Tibial artery (tissue), 4 donors: ENCODE measurements around the gene TNFRSF8.

Experiments
- DNase-seq, 2 donors: peaks; one replicate each; pipeline ENCODE4 v3.0.0-alpha.2; 2019
- H3K27ac ChIP-seq, 2 donors: fragments of 200-600 bp; sonication (generic) in 1 of 2; 1 replicate in 1 of 2; 2 replicates in 1 of 2; pipeline ENCODE4 v1.5.1; 2018 to 2019; ENCODE audit warnings: mild to moderate bottlenecking in 1 of 2
- H3K27me3 ChIP-seq, 2 donors: fragments of 200-600 bp; sonication (generic) in 1 of 2; one replicate each; pipeline versions ENCODE4 v1.5.1 to v1.6.0; 2016 to 2019
- H3K36me3 ChIP-seq, 3 donors: fragments of 200-600 bp; sonication (generic) in 2 of 3; one replicate each; pipeline ENCODE4 v1.5.1; 2016 to 2019; ENCODE audit warnings: mild to moderate bottlenecking in 2 of 3
- H3K4me1 ChIP-seq, 4 donors: fragments of 200-600 bp; sonication (generic) in 2 of 4; 1 replicate in 3 of 4; 2 replicates in 1 of 4; pipeline ENCODE4 v1.5.1; 2016 to 2019
- H3K4me3 ChIP-seq, 2 donors: fragments of 200-600 bp; sonication (generic) in 1 of 2; 1 replicate in 1 of 2; 2 replicates in 1 of 2; pipeline ENCODE4 v1.5.1; 2018 to 2019; ENCODE audit warnings: mild to moderate bottlenecking in 2 of 2
- H3K9me3 ChIP-seq, 3 donors: fragments of 200-600 bp; sonication (generic) in 1 of 3; one replicate each; pipeline ENCODE4 v1.5.1; 2016 to 2019
- CTCF ChIP-seq, 2 experiments: fragments of 200-600 bp in 1 of 2; fragments of 450-650 bp in 1 of 2; IDR thresholded peaks; one replicate each; pipeline ENCODE4 v1.5.1; 2017 to 2019; ENCODE audit warnings: antibody characterized with exemption in 2 of 2, mild to moderate bottlenecking in 1 of 2, moderate library complexity in 1 of 2
- intact Hi-C: fragments of 100-400 bp; cut with DNase I; formaldehyde crosslinking; loops from one replicate; pipeline ENCODE4 v1.15.0; 2023; ENCODE audit warnings: low total_unique reads

TNFRSF8 gene

GRCh38 chr1:12078575-12078937 lies 15.5 kb downstream of the TNFRSF8 start:
- TF ChIP-seq CTCF (IDR thresholded peaks at IDR 0.05), result no peak
- no peaks in the 10 kb centered on the region for H3K9me3 ChIP-seq
- H3K27me3 ChIP-seq, result peaks cover 0 to 46% of the 10 kb centered on the region in 2 donors
- no peak overlapping the region for H3K27ac ChIP-seq
- no peak overlapping the region for H3K4me3 ChIP-seq
- intact Hi-C loops, result no loop called here
- H3K4me1 ChIP-seq, result peaks cover 0 to 3% (median 0%) of the 10 kb centered on the region in 4 donors
- no peak for DNase-seq
- H3K36me3 ChIP-seq, result no peaks in the 10 kb centered on the region

GRCh38 chr1:12078938-12079861 lies 16.1 kb downstream of the TNFRSF8 start:
- intact Hi-C loops, result no loop called here
- Histone ChIP-seq H3K9me3 (no peaks in the 10 kb centered on the region), H3K4me1 (peaks cover 0 to 3% (median 0%) of the 10 kb centered on the region in 4 donors), H3K27me3 (peaks cover 0 to 43% of the 10 kb centered on the region in 2 donors), H3K4me3 (no peak overlapping the region), H3K27ac (no peak overlapping the region), H3K36me3 (no peaks in the 10 kb centered on the region)
- DNase-seq, result no peak
- peak in 1 of 2 experiments; percentile 9 for TF ChIP-seq CTCF (IDR thresholded peaks at IDR 0.05)

- H3K36me3 ChIP-seq, result no peaks in the 10 kb centered on the region
- H3K27me3 ChIP-seq, result peaks cover 0 to 43% of the 10 kb centered on the region in 2 donors
- DNase-seq, result no peak
- no peak for TF ChIP-seq CTCF (IDR thresholded peaks at IDR 0.05)
- H3K4me3 ChIP-seq, result no peak overlapping the region
- H3K27ac ChIP-seq, result no peak overlapping the region
- H3K9me3 ChIP-seq, result no peaks in the 10 kb centered on the region
- peaks cover 0 to 3% (median 0%) of the 10 kb centered on the region in 4 donors for H3K4me1 ChIP-seq
- intact Hi-C loops, result no loop called here
Measured at GRCh38 chr1:12080156-12080555, 17.1 kb downstream of the TNFRSF8 start.

GRCh38 chr1:12080773-12081556 lies 17.9 kb downstream of the TNFRSF8 start:
- Histone ChIP-seq H3K27me3 (peaks cover 0 to 43% of the 10 kb centered on the region in 2 donors), H3K4me1 (peaks cover 0 to 3% (median 0%) of the 10 kb centered on the region in 4 donors), H3K36me3 (no peaks in the 10 kb centered on the region), H3K4me3 (no peak overlapping the region), H3K9me3 (no peaks in the 10 kb centered on the region), H3K27ac (no peak overlapping the region)
- intact Hi-C loops, result no loop called here
- no peak for DNase-seq
- TF ChIP-seq CTCF (IDR thresholded peaks at IDR 0.05), result no peak

- Histone ChIP-seq H3K36me3 (no peaks in the 10 kb centered on the region), H3K4me1 (peaks cover 0 to 3% (median 0%) of the 10 kb centered on the region in 4 donors), H3K9me3 (no peaks in the 10 kb centered on the region), H3K27me3 (peaks cover 0 to 40% of the 10 kb centered on the region in 2 donors), H3K4me3 (no peak overlapping the region), H3K27ac (no peak overlapping the region)
- no peak for DNase-seq
- TF ChIP-seq CTCF (IDR thresholded peaks at IDR 0.05), result no peak
- intact Hi-C loops, result no loop called here
Measured at GRCh38 chr1:12081648-12082396, 18.7 kb downstream of the TNFRSF8 start.
